ENCODE measurements around the gene COG7.

- TF ChIP-seq POLR2A (IDR thresholded peaks at IDR 0.05) (no peak), CTCF (IDR thresholded peaks at IDR 0.05) (no peak)
These were observed 45.9 kb upstream of the COG7 start for GRCh38 chr16:23498863-23499262.

All from body of pancreas (tissue), 4 donors.